ENCODE results near the gene DCTN2. TPM values are rescaled to one million over a fixed set of nuclear protein-coding genes. Genes with fewer than 3 reads are reported as not detected.

Gene DCTN2
- 100 to 1,000 TPM; 161 to 243 (median 202) TPM for total RNA-seq

DNA sequence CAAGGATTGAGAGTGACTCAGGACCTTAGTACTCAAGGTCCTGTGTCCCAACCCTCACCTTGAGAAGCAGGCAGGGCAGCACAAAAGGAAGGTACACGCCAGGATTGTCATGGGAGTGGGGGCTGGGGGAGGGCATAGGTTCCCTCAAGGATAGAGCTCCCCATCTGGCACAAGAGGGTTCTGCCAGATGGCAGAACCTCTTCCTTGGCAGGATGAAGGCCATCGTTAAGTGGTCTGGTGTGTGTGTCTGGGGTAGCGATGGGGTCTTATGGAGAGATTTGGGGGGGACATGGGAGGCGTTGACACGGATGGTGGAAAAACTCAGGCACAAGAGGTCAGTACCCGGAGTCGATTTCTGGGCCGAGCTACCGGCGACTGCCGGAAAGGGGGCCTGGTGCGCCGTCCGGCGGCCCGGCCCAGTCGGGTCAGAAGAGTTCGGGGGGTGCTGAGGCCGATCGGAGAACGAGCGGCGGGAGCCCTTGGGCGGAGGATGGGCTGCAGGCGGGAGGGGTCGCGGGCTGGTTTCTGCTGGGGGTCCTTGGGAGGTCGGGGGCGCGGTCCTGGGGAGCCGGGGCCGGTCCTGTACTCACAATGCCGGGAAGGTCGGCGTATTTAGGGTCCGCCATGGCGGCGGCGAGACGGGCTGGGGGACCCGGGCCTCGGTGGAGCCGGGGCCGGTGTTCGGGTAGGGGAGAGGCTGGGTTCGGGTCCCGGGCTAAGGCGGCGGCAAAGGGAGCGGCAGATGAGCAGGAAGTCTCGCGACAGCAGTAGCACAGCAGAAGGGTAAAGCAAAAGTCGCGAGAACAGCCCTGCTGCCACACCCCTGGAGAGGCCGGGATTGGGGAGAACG lies at the start of gene DCTN2:
Gene DCTN2 (minus strand): TSS at position 755 of the 850 bp plus-strand sequence. CDS start 129 bp downstream, at position 626.
- Histone ChIP-seq H3K27ac (replicated peaks in 1 of 4) (peak within 1 kb of the TSS; percentile 89 to 95 (median 92)), H3K36me3 (peaks cover 5 to 17% (median 12%) of the 10 kb centered on the region in 4 donors), H3K4me1 (peaks cover 44 to 52% (median 48%) of the 10 kb centered on the region in 4 donors), H3K4me3 (peak within 1 kb of the TSS; percentile 79 to 97 (median 90)), H3K9me3 (no peaks in the 10 kb centered on the region), H3K27me3 (peaks cover 0 to 27% (median 3%) of the 10 kb centered on the region in 4 donors)
- WGBS = 0% methylated on average over 25 of the region's 56 CpGs
- no peak for DNase-seq (ENCODE audit: extremely low spot score)
- peak; percentile 80 to 81 for TF ChIP-seq POLR2AphosphoS5 (IDR thresholded peaks at IDR 0.05)
- TF ChIP-seq, protein P1, sequence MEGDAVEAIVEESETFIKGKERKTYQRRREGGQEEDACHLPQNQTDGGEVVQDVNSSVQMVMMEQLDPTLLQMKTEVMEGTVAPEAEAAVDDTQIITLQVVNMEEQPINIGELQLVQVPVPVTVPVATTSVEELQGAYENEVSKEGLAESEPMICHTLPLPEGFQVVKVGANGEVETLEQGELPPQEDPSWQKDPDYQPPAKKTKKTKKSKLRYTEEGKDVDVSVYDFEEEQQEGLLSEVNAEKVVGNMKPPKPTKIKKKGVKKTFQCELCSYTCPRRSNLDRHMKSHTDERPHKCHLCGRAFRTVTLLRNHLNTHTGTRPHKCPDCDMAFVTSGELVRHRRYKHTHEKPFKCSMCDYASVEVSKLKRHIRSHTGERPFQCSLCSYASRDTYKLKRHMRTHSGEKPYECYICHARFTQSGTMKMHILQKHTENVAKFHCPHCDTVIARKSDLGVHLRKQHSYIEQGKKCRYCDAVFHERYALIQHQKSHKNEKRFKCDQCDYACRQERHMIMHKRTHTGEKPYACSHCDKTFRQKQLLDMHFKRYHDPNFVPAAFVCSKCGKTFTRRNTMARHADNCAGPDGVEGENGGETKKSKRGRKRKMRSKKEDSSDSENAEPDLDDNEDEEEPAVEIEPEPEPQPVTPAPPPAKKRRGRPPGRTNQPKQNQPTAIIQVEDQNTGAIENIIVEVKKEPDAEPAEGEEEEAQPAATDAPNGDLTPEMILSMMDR (IDR thresholded peaks at IDR 0.05) = peak in 2 of 3 experiments; percentile 5 to 9
- no peak for TF ChIP-seq EP300 (IDR thresholded peaks at IDR 0.05)
- peak; percentile 16 for TF ChIP-seq POLR2A (IDR thresholded peaks at IDR 0.05; ENCODE audit: low read depth)
- intact Hi-C loops (cut with DNase I) = no loop called here

DNA sequence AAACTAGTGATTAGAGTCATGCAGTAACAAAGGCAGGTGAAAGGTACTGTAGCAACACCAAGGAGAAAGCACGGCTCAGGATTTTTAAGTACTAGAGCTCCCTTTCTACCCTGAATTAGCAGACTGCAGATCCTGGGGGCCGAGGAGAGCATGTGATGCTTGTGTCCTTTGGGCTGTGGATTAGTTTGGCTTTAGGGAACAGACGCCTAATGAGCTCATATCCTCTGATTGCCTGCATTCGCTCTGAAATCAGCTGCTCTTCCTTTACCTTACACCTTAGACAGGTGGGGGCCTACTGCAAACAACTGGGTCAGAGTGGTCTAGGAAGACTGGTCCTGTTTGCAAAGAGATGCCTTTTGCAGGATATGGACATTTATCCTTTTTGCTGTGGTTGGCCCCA lies 46.2 kb upstream of the DCTN2 start:
- Histone ChIP-seq H3K4me1 (peaks cover 7 to 34% (median 25%) of the 10 kb centered on the region in 4 donors), H3K27ac (replicated peaks in 1 of 4) (no peak overlapping the region), H3K4me3 (no peak overlapping the region), H3K36me3 (peaks cover 12 to 44% (median 30%) of the 10 kb centered on the region in 4 donors), H3K9me3 (no peaks in the 10 kb centered on the region), H3K27me3 (no peaks in the 10 kb centered on the region)
- 89% methylated on average over 4 of the region's 4 CpGs for WGBS
- DNase-seq (ENCODE audit: extremely low spot score) = no peak
- intact Hi-C loops (cut with DNase I) = no loop called here
- TF ChIP-seq, protein P1 (IDR thresholded peaks at IDR 0.05) = no peak
- TF ChIP-seq EP300 (IDR thresholded peaks at IDR 0.05) (no peak), POLR2A (IDR thresholded peaks at IDR 0.05; ENCODE audit: low read depth) (no peak)

DNA sequence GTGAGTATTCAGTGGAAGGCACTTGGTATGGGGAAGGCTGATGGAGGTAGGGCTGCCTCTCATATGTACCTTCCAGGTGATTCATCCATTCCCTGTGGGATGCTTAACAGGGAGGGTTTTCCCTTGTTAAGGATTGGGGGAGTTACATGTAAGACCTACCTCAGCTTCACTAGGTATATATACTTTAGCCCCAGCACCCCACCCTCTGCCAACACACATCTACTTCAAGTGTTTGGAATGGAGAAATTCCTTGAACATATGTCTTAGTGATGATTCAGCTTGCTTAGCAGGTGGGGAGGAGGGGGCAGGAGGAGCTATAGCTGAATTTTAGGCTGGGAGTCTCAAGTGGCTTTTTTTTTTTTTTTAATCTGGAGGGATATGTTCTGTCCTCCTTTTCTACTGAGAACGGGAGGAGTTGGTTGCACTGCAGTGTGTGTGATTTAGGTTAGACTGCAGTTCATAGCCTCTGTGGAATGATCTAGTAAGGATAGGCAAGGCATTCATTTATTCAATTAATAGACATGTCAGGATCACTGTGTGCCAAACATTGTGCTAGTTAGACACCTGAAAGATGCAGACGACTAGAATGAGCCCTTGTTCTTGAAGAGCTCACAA lies 45.7 kb upstream of the DCTN2 start:
- no peak overlapping the region for H3K4me3 ChIP-seq
- peaks cover 0 to 2% (median 0%) of the 10 kb centered on the region in 4 donors for H3K27me3 ChIP-seq
- H3K36me3 ChIP-seq = peaks cover 12 to 39% (median 26%) of the 10 kb centered on the region in 4 donors
- DNase-seq (ENCODE audit: extremely low spot score) = no peak
- H3K9me3 ChIP-seq = no peaks in the 10 kb centered on the region
- 78% methylated on average over 2 of the region's 2 CpGs for WGBS
- no peak overlapping the region for H3K27ac ChIP-seq (replicated peaks in 1 of 4)
- peaks cover 7 to 34% (median 25%) of the 10 kb centered on the region in 4 donors for H3K4me1 ChIP-seq
- no peak for TF ChIP-seq POLR2AphosphoS5 (IDR thresholded peaks at IDR 0.05)
- TF ChIP-seq EP300 (IDR thresholded peaks at IDR 0.05) = no peak
- TF ChIP-seq POLR2A (IDR thresholded peaks at IDR 0.05; ENCODE audit: low read depth) = no peak
- TF ChIP-seq, protein P1 (IDR thresholded peaks at IDR 0.05) = no peak
- intact Hi-C loops (cut with DNase I) = no loop called here

DNA sequence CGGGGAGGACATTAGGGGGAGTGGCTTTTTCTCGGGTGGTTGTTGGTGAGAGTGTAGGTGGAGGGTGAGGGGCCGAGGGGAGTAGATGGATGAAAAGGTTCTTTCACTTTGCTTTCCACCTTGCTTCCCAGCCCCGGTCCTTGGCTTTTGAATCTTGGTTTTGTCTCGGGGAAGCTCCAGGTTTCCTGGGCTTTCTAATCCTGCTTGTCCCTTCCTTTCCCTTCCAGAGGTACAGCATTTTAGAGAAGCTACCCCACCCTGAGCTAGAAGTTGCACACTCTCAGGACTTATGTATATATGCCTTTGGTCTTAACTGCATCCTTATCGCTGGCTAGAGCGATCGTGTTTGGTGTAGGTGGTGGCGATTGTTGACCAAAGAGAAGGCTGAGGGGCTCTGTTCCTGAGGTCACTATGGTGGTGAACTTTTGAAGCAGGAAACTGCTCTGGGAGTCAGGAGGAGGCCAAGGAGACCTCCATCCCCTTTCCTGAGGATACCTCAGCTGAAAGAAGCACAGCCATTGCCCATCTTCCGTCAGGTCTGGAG lies 44.9 kb upstream of the DCTN2 start:
- DNase-seq (ENCODE audit: extremely low spot score) = no peak
- Histone ChIP-seq H3K4me1 (peaks cover 7 to 34% (median 25%) of the 10 kb centered on the region in 4 donors), H3K27ac (replicated peaks in 1 of 4) (peak overlapping the region; percentile 72 to 84 (median 81)), H3K36me3 (peaks cover 12 to 32% (median 21%) of the 10 kb centered on the region in 4 donors), H3K27me3 (peaks cover 0 to 6% (median 0%) of the 10 kb centered on the region in 4 donors), H3K9me3 (no peaks in the 10 kb centered on the region), H3K4me3 (peak overlapping the region; percentile 69 to 95 (median 77))
- WGBS = 49% methylated on average over 10 of the region's 10 CpGs
- intact Hi-C loops (cut with DNase I) = no loop called here
- TF ChIP-seq, protein P1 (IDR thresholded peaks at IDR 0.05) = no peak
- TF ChIP-seq POLR2AphosphoS5 (IDR thresholded peaks at IDR 0.05) (no peak), EP300 (IDR thresholded peaks at IDR 0.05) (no peak)
